ENCODE results near the gene ITGA8.
"Not testable (repeated sequence)": the region's sequence is repeated elsewhere in the genome, so short reads cannot be mapped to it uniquely, and the experiment has no call there.

ITGA8 gene

GRCh38 chr10:15719899-15720634, at the start of gene ITGA8:
Gene ITGA8 (minus strand): TSS chr10:15719922. CDS start chr10:15719771, 151 bp downstream.
- CTCF ChIA-PET = interaction anchor here (0.9 to 1.4 kb wide), 6 partner anchors 9 to 287 kb away, joined by 3 to 6 read pairs (median 4); no protein-coding TSS in a partner anchor
- DNase-seq (ENCODE audit: extremely low spot score) = peak; percentile 27
- TF ChIP-seq CTCF (IDR thresholded peaks at IDR 0.05; ENCODE audit: control extremely low read depth, extremely low read depth, low read depth, missing control alignments) = peak; percentile 31
- POLR2A ChIA-PET = no interaction called here

- no peak for DNase-seq (ENCODE audit: extremely low spot score)
- ChIA-PET POLR2A (no interaction called here), CTCF (no interaction called here)
- no peak for TF ChIP-seq CTCF (IDR thresholded peaks at IDR 0.05; ENCODE audit: control extremely low read depth, extremely low read depth, low read depth, missing control alignments)
These were observed 45.3 kb upstream of the ITGA8 start for GRCh38 chr10:15764892-15765454.

GRCh38 chr10:15763006-15763405, 43.3 kb upstream of the ITGA8 start:
- DNase-seq (ENCODE audit: extremely low spot score) = no peak
- POLR2A ChIA-PET = no interaction called here
- no peak for TF ChIP-seq CTCF (IDR thresholded peaks at IDR 0.05; ENCODE audit: control extremely low read depth, extremely low read depth, low read depth, missing control alignments)
- CTCF ChIA-PET = no interaction called here

GRCh38 chr10:15762239-15762638, 42.5 kb upstream of the ITGA8 start:
- POLR2A ChIA-PET; DNase-seq (ENCODE audit: extremely low spot score); CTCF ChIA-PET: not testable (repeated sequence)

GRCh38 chr10:15761224-15761623, 41.5 kb upstream of the ITGA8 start:
- POLR2A ChIA-PET, CTCF ChIA-PET: not testable (repeated sequence)

GRCh38 chr10:15760681-15761080, 41.0 kb upstream of the ITGA8 start:
- TF ChIP-seq CTCF (IDR thresholded peaks at IDR 0.05; ENCODE audit: control extremely low read depth, extremely low read depth, low read depth, missing control alignments) = no peak
- CTCF ChIA-PET = no interaction called here
- POLR2A ChIA-PET = no interaction called here
- DNase-seq (ENCODE audit: extremely low spot score) = no peak

More at GRCh38 chr10:15761224-15761623, 41.5 kb upstream of the ITGA8 start:
- not testable (repeated sequence) for DNase-seq (ENCODE audit: extremely low spot score)

- CTCF ChIA-PET = no interaction called here
- no peak for DNase-seq (ENCODE audit: extremely low spot score)
- POLR2A ChIA-PET = no interaction called here
- no peak for TF ChIP-seq CTCF (IDR thresholded peaks at IDR 0.05; ENCODE audit: control extremely low read depth, extremely low read depth, low read depth, missing control alignments)
These were observed 39.5 kb upstream of the ITGA8 start for GRCh38 chr10:15759265-15759664.
